Measurements from ENCODE around the gene NTN1. TPM values are rescaled to one million over a fixed set of nuclear protein-coding genes. Genes with fewer than 3 reads are reported as not detected.

The NTN1 gene
- total RNA-seq, 1 experiment from 2014 or later = 10.4 TPM

DNA sequence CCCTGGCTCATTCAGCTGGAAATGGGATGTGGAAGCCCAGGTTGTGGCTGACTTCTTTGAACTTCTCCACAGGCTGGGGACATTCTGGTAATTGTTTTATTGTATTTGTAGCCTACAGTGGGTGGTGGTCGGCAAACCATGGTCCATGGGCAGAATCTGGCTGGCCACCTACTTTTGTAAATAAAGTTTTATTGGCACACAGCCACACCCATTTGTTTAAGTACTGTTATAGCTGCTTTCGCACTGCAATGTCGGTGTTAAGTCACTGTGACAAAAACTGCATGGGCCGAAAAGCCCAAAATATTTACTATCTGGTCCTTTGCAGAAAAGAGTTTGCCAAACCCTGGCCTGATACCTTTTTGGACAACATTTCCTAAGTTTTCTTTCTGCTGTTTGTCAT, 86.2 kb downstream of the NTN1 start:
- no peaks in the 10 kb centered on the region for H3K36me3 ChIP-seq
- no peaks in the 10 kb centered on the region for H3K4me1 ChIP-seq
- no peak overlapping the region for H3K27ac ChIP-seq
- H3K4me3 ChIP-seq = no peak overlapping the region
- no peaks in the 10 kb centered on the region for H3K9me3 ChIP-seq (replicated peaks)
- H3K27me3 ChIP-seq = no peaks in the 10 kb centered on the region
- no peak for DNase-seq

GRCh38 chr17:9108146-9108545, 86.8 kb downstream of the NTN1 start:
- no peak overlapping the region for H3K27ac ChIP-seq
- no peaks in the 10 kb centered on the region for H3K4me1 ChIP-seq
- no peak overlapping the region for H3K4me3 ChIP-seq
- no peaks in the 10 kb centered on the region for H3K27me3 ChIP-seq
- no peaks in the 10 kb centered on the region for H3K36me3 ChIP-seq
- no peak for DNase-seq
- H3K9me3 ChIP-seq (replicated peaks) = no peaks in the 10 kb centered on the region

DNA sequence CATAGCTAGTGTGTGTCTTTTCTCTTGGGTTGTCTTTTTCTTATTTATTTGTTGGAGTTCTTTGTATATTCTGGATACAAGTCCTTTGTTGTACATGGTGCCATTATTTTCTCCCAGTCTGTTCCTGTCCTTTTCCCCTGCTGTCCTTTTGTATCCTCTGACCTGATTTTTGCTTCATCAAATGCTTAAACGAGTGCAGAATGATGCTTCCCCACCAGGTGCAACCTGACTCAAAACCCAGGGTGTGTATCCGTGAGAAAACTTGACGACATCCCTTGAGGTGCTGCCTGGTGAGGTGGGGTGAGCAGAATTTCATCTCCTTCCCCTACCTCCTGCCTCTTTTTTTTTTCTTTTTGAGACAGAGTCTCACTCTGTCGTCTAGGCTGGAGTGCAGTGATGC, 88.6 kb downstream of the NTN1 start:
- Histone ChIP-seq H3K4me1 (0 out of 2 replicates have a peak, but pooled peaks cover 2% of the 10 kb centered on the region), H3K9me3 (replicated peaks) (no peaks in the 10 kb centered on the region), H3K36me3 (no peaks in the 10 kb centered on the region), H3K27me3 (no peaks in the 10 kb centered on the region), H3K4me3 (no peak overlapping the region), H3K27ac (no peak overlapping the region)
- DNase-seq = no peak

DNA sequence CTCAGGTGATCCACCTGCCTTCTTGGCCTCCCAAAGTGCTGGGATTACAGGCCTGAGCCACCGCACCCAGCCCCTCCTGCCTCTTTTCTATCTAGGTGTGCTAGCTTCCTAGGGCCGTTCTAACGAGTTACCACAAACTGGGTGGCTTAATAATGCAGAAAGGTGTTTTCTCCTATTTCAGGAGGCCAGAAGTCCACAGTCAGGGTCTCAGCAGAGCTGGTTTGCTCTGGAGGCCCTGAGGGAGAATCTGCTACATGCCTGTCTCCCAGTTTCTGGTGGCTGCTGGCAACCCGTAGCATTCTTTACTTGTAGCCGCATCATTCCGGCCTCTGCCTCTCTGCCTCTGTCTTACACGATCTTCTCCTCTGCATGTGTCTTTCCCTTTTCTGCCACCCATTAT, 89.2 kb downstream of the NTN1 start:
- H3K9me3 ChIP-seq (replicated peaks) = no peaks in the 10 kb centered on the region
- DNase-seq = no peak
- no peak overlapping the region for H3K27ac ChIP-seq
- H3K4me3 ChIP-seq = no peak overlapping the region
- 0 out of 2 replicates have a peak, but pooled peaks cover 2% of the 10 kb centered on the region for H3K4me1 ChIP-seq
- H3K27me3 ChIP-seq = no peaks in the 10 kb centered on the region
- H3K36me3 ChIP-seq = no peaks in the 10 kb centered on the region

- no peaks in the 10 kb centered on the region for H3K9me3 ChIP-seq (replicated peaks)
- no peaks in the 10 kb centered on the region for H3K27me3 ChIP-seq
- H3K4me3 ChIP-seq = peak overlapping the region; percentile 50
- H3K36me3 ChIP-seq = no peaks in the 10 kb centered on the region
- H3K4me1 ChIP-seq = peaks cover 2% of the 10 kb centered on the region; the same call in 1 of the 2 replicates
- H3K27ac ChIP-seq = peak overlapping the region; percentile 44
- peak; percentile 81 to 82 for DNase-seq
Measured at GRCh38 chr17:9115214-9116191, 94.2 kb downstream of the NTN1 start.

- no peaks in the 10 kb centered on the region for H3K9me3 ChIP-seq (replicated peaks)
- H3K36me3 ChIP-seq = no peaks in the 10 kb centered on the region
- H3K27ac ChIP-seq = no peak overlapping the region
- DNase-seq = no peak
- H3K27me3 ChIP-seq = no peaks in the 10 kb centered on the region
- H3K4me3 ChIP-seq = no peak overlapping the region
- H3K4me1 ChIP-seq = peaks cover 2% of the 10 kb centered on the region; the same call in 1 of the 2 replicates
Measured at GRCh38 chr17:9116311-9116835, 95.1 kb downstream of the NTN1 start.

DNA sequence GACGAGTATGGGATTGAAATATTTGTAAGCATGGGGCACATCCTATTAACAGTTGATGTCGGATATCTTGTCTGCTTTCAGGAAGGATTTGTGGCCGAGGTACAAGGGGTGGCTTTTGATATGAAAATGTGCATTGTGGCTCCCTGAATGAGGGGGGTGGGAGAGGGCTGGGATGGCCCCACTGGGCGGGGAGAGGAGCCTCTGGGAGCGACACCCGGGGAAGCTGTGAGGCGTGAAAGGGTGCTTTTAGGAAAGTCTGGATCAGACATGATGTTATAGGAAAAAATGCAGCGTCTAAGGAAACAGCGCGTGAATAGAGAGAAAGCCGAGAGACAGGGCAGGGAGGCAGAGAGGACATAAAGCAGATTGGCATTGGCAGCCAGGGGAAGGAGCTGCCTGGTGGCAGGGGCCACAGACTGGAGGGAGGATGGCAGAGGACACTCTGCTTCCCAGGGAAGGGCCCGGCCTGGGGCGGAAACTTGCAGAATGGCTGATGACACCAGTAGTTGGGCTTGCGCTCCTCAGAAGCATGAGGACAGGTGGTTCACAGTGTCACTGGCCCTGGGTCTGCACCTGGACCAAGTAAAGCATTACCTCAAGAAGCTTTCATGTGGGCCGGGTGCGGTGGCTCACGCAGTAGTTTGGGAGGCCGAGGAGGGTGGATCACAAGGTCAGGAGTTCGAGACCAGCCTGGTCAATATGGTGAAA, 95.7 kb downstream of the NTN1 start:
- no peak overlapping the region for H3K27ac ChIP-seq

DNA sequence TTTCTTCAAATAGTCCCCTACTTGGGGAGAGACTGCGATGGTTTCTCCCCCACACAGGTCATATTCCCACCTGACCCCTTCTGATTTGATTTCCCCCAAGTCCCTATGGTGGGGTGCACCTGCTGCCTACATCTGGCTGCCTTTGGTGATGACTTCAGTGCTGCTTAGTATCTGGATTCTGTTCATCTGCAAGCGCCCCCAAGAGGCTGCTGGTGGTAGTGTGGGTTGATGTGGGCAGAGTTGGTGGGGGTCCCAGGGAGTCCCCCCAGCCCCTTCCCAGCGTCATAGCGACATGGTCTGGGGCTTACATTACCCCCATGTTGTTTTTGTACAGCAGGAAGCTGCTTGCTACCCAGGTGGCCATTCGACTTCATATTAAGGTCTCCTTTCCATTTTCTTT, 99.2 kb downstream of the NTN1 start:
- H3K4me3 ChIP-seq = no peak overlapping the region
- no peaks in the 10 kb centered on the region for H3K27me3 ChIP-seq
- DNase-seq = peak in 1 of 2 experiments; percentile 32
- H3K36me3 ChIP-seq = no peaks in the 10 kb centered on the region
- H3K27ac ChIP-seq = no peak overlapping the region
- H3K9me3 ChIP-seq (replicated peaks) = no peaks in the 10 kb centered on the region
- peaks cover 13% of the 10 kb centered on the region for H3K4me1 ChIP-seq

More for the DNA sequence above, 95.7 kb downstream of the NTN1 start:
- Histone ChIP-seq H3K4me1 (peaks cover 2% of the 10 kb centered on the region; the same call in 1 of the 2 replicates), H3K27me3 (no peaks in the 10 kb centered on the region), H3K36me3 (no peaks in the 10 kb centered on the region), H3K9me3 (replicated peaks) (no peaks in the 10 kb centered on the region), H3K4me3 (no peak overlapping the region)
- DNase-seq = no peak

DNA sequence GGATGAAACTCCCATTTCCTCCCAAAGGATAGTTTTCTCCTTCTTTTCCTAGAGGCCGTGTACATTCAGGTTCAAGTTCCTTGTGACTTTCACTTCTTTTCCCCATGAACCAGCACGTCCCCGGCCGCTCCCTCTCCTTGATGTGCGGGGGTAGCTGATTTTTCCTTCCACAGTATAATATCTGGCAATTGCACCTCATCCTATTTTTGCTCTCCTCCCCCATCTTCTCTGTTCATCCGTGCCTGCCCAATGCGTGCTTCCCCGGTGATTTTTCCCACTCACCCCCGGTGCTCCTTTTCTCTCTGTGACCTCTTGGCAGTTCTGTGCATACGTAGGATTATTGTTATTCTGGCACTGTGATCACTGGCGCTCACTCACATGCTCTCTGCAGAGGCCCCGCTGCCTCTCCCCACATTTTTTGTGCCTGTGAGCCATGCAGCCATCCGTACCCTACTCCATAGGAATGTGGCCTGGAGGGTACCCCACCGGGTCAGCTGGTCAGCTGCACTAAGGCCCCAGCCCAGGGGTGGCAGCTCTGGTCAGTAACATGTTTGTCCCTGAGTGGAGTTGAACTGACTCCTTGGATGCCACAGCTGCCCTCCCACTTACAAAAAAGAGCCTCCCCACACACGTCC, 100.0 kb downstream of the NTN1 start:
- no peak for DNase-seq
- Histone ChIP-seq H3K36me3 (no peaks in the 10 kb centered on the region), H3K4me3 (no peak overlapping the region), H3K27me3 (no peaks in the 10 kb centered on the region), H3K9me3 (replicated peaks) (no peaks in the 10 kb centered on the region), H3K27ac (no peak overlapping the region), H3K4me1 (peaks cover 13% of the 10 kb centered on the region)

DNA sequence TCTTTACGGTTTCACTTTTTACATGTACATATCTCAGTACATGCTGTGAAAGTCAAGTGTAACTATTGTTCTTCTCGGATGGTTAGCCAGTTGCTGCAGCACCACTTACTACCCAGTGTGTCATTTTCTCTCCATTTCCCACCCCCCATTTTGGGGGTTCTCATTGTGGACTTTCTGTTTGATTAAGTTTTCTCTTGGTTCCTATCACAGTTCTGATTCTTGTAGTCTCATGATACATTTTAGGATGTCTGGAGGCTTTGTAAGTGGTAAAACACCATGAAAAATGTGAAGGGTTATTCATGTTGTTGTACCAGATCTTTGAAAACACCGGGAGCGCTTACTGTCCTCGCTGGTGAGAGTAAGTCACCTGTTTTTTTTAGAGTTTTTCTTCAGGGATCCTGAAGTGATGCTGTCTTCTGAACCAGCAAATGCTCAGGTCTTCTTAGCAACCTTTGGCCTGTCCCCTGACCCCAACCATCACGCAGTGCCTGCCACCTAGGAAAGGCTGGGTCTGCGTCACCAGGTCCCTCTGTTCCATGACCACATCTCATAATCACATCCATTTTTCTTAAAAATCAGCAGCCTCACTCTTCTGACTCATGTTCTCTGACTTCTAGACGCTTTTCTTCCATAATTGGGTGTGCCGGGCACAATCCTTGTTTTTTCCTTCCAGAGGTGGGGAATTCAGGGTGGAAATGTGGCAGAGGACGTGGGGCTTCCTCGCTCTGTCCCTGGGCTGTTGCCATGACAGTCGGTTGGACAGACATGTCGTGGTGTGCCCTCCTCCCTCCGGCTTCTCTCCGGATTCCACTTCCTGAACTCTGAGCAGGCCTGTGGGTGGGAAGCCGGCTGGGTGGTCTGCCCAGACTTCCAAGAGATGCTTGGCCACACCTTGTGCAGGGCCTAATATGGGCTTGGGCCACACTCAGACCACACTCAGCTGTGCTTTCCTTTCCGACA, 102.6 kb downstream of the NTN1 start:
- Histone ChIP-seq H3K4me3 (peak overlapping the region; percentile 4; the same call in 1 of the 2 replicates), H3K36me3 (no peaks in the 10 kb centered on the region), H3K27me3 (no peaks in the 10 kb centered on the region), H3K27ac (peak overlapping the region; percentile 29; the same call in 1 of the 2 replicates), H3K9me3 (replicated peaks) (no peaks in the 10 kb centered on the region), H3K4me1 (peaks cover 13% of the 10 kb centered on the region)
- peak; percentile 75 to 77 for DNase-seq

GRCh38 chr17:9124554-9124935, 103.2 kb downstream of the NTN1 start:
- no peaks in the 10 kb centered on the region for H3K36me3 ChIP-seq
- peak overlapping the region; percentile 4; the same call in 1 of the 2 replicates for H3K4me3 ChIP-seq
- DNase-seq = no peak
- peak overlapping the region; percentile 29; the same call in 1 of the 2 replicates for H3K27ac ChIP-seq
- H3K27me3 ChIP-seq = no peaks in the 10 kb centered on the region
- H3K9me3 ChIP-seq (replicated peaks) = no peaks in the 10 kb centered on the region
- peaks cover 13% of the 10 kb centered on the region for H3K4me1 ChIP-seq

DNA sequence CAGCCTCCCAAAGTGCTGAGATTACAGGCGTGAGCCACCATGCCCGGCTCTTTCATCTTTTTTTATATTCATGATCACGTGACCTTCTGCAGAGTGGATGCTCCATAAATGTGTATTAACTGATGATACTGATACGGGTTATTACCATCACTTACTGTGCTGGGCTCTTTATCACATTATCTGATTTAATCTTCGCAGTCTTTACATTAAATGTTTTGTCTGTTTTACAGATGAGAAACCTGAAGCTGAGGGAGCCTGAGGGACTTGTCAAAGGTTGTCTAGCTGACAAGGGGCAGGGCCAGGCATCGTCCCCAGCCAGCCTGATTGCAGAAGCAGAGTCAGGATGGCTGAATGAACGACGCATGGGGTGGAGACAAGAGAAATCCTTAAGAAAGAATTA, 104.4 kb downstream of the NTN1 start:
- H3K27ac ChIP-seq = no peak overlapping the region
- no peaks in the 10 kb centered on the region for H3K9me3 ChIP-seq (replicated peaks)
- no peaks in the 10 kb centered on the region for H3K36me3 ChIP-seq
- no peak overlapping the region for H3K4me3 ChIP-seq
- H3K4me1 ChIP-seq = peaks cover 13% of the 10 kb centered on the region
- no peaks in the 10 kb centered on the region for H3K27me3 ChIP-seq
- no peak for DNase-seq

GRCh38 chr17:9127340-9127739, 106.0 kb downstream of the NTN1 start:
- Histone ChIP-seq H3K4me3 (no peak overlapping the region), H3K9me3 (replicated peaks) (no peaks in the 10 kb centered on the region), H3K4me1 (peaks cover 13% of the 10 kb centered on the region), H3K27ac (no peak overlapping the region), H3K27me3 (no peaks in the 10 kb centered on the region), H3K36me3 (no peaks in the 10 kb centered on the region)
- DNase-seq = no peak

DNA sequence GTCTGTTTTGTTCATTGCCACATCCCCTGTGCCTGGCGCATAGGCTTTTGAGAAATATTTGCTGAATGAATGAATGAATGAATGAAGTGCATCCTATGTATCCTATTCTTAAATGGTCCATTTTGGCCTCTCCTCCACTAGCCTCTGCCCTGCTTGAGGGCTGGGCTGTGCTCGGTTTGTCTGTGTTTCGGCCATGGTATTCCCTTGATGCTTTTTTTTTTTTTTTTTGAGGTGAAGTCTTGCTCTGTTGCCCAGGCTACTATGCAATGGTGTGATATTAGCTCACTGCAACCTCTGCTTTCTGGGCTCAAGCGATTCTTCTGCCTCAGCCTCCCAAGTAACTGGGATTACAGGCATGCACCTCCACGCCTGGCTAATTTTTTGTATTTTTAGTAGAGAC, 110.1 kb downstream of the NTN1 start:
- Histone ChIP-seq H3K4me1 (peaks cover 7% of the 10 kb centered on the region), H3K4me3 (no peak overlapping the region)
- DNase-seq = no peak

More for the DNA sequence above, 110.1 kb downstream of the NTN1 start:
- no peak overlapping the region for H3K27ac ChIP-seq
- H3K27me3 ChIP-seq = no peaks in the 10 kb centered on the region
- H3K9me3 ChIP-seq (replicated peaks) = no peaks in the 10 kb centered on the region
- H3K36me3 ChIP-seq = no peaks in the 10 kb centered on the region

Data from SJCRH30 (cell line).